HepG2 (cell line): ENCODE measurements around the gene UBE2C. TPM values are rescaled to one million over a fixed set of nuclear protein-coding genes. Genes with fewer than 3 reads are reported as not detected.

Experiments used
- DMAP1 ChIP-seq: IDR thresholded peaks from 2 replicates; pipeline ENCODE4 v1.6.1; 2016
- ETV6 ChIP-seq: sonication (generic); formaldehyde crosslinking; conservative IDR thresholded peaks from 2 replicates; pipeline ENCODE4 v1.4.0; 2020; ENCODE audit warnings: missing genetic modification reagents
- FOSL1 ChIP-seq: sonication (generic); formaldehyde crosslinking; IDR thresholded peaks from 2 replicates; pipeline ENCODE4 v1.9.0; 2021; ENCODE audit warnings: missing genetic modification reagents, borderline replicate concordance
- FOSL2 ChIP-seq: sonication (generic); formaldehyde crosslinking; IDR thresholded peaks from 2 replicates; pipeline ENCODE4 v1.4.0; 2020; ENCODE audit warnings: missing genetic modification reagents
- FUBP1 ChIP-seq: sonication (generic); formaldehyde crosslinking; IDR thresholded peaks from 2 replicates; pipeline ENCODE4 v1.5.1; 2020; ENCODE audit warnings: missing genetic modification reagents, mild to moderate bottlenecking, borderline replicate concordance
- HOXD1 ChIP-seq: sonication (generic); formaldehyde crosslinking; IDR thresholded peaks from 2 replicates; pipeline ENCODE4 v1.5.0; 2020; ENCODE audit warnings: missing genetic modification reagents
- KDM6A ChIP-seq: IDR thresholded peaks from 2 replicates; pipeline ENCODE4 v1.6.1; 2016; ENCODE audit warnings: low read depth
- MED13 ChIP-seq: sonication (generic); formaldehyde crosslinking; IDR thresholded peaks from 2 replicates; pipeline ENCODE4 v1.5.0; 2020; ENCODE audit warnings: missing genetic modification reagents
- MXD4 ChIP-seq: IDR thresholded peaks from 2 replicates; pipeline ENCODE4 v1.6.1; 2016; ENCODE audit warnings: mild to moderate bottlenecking, missing biosample characterization, missing genetic modification reagents
- PRMT3 ChIP-seq: sonication (generic); formaldehyde crosslinking; IDR thresholded peaks from 2 replicates; pipeline ENCODE4 v1.8.1; 2022; ENCODE audit warnings: low read depth, mild to moderate bottlenecking, moderate library complexity, missing genetic modification reagents, borderline replicate concordance
- SP1 ChIP-seq, 2 experiments: fragments of 450-650 bp in 1 of 2; sonication (generic) in 1 of 2; formaldehyde crosslinking in 1 of 2; IDR thresholded peaks; 2 replicates each; pipeline versions ENCODE4 v1.4.0 to v1.6.1; 2016 to 2020; ENCODE audit warnings: missing genetic modification reagents in 1 of 2
- TRIM24 ChIP-seq: sonication (generic); formaldehyde crosslinking; IDR thresholded peaks from 2 replicates; pipeline ENCODE4 v1.8.0; 2022; ENCODE audit warnings: mild to moderate bottlenecking, missing genetic modification reagents
- ZHX2 ChIP-seq, 2 experiments: sonication (generic) in 1 of 2; formaldehyde crosslinking in 1 of 2; IDR thresholded peaks; 2 replicates each; pipeline versions ENCODE4 v1.6.1 to v1.9.0; 2014 to 2022; ENCODE audit warnings: antibody characterized with exemption in 1 of 2, borderline replicate concordance in 1 of 2, inconsistent platforms in 1 of 2, low read depth in 1 of 2, missing genetic modification reagents in 1 of 2
- ZIK1 ChIP-seq: sonication (generic); formaldehyde crosslinking; IDR thresholded peaks from 2 replicates; pipeline ENCODE4 v1.5.0; 2020; ENCODE audit warnings: mild to moderate bottlenecking, low read depth, missing genetic modification reagents, borderline replicate concordance
- ZMYM3 ChIP-seq: sonication (generic); formaldehyde crosslinking; IDR thresholded peaks from 2 replicates; pipeline ENCODE4 v1.5.1; 2020; ENCODE audit warnings: mild to moderate bottlenecking, missing genetic modification reagents
- ZNF280B ChIP-seq: sonication (generic); formaldehyde crosslinking; IDR thresholded peaks from 2 replicates; pipeline ENCODE4 v1.5.0; 2020; ENCODE audit warnings: missing genetic modification reagents, mild to moderate bottlenecking, borderline replicate concordance
- ZNF629 ChIP-seq: sonication (generic); formaldehyde crosslinking; conservative IDR thresholded peaks from 2 replicates; pipeline ENCODE4 v1.5.0; 2020; ENCODE audit warnings: missing genetic modification reagents
- ZNF75D ChIP-seq: sonication (generic); formaldehyde crosslinking; IDR thresholded peaks from 2 replicates; pipeline ENCODE4 v1.8.1; 2023; ENCODE audit warnings: missing genetic modification reagents, mild to moderate bottlenecking, borderline replicate concordance
- ZNF772 ChIP-seq: sonication (generic); formaldehyde crosslinking; IDR thresholded peaks from 2 replicates; pipeline ENCODE4 v1.5.0; 2020; ENCODE audit warnings: mild to moderate bottlenecking, missing genetic modification reagents
- polyA plus RNA-seq, 8 experiments: library from polyadenylated mRNA; depleted of rRNA in 3 of 8; stranded (reverse) in 7 of 8; unstranded in 1 of 8; fragments of >200 nt; fragmentation: Illumina TruSeq in 4 of 8; extraction: Trizol in 4 of 8; gene quantifications; 2 replicates each; pipeline versions ENCODE4 v1.2.1 to v1.2.3, GENCODE V29; 2011 to 2016; ENCODE audit warnings: low read depth in 4 of 8, missing spikeins in 1 of 8, mixed read lengths in 1 of 8; ENCODE audit not compliant: insufficient read depth in 1 of 8
- total RNA-seq, 5 experiments: library from RNA; depleted of rRNA; stranded (reverse); fragments of >200 nt; fragmentation: Illumina TruSeq; extraction: Trizol; gene quantifications; 2 replicates each; pipeline ENCODE4 v1.2.3, GENCODE V29; 2016; ENCODE audit warnings: low read depth in 1 of 5

Gene UBE2C
- total and polyA plus RNA-seq, 2 of the 13 experiments (the other 11 are each of a cell fraction or from before 2014, with no cell fraction given) = 100 to 123 TPM

GRCh38 chr20:45833030-45833882 lies 20.8 kb downstream of the UBE2C start, which contains the start of gene SNX21 (continued):
- no peak; the same call in 1 of the 2 replicates for TF ChIP-seq ZNF280B (CRISPR knock-in tag)
- no peak; the same call in 1 of the 2 replicates for TF ChIP-seq ZIK1 (CRISPR knock-in tag)
- TF ChIP-seq MXD4 (CRISPR knock-in tag) = no peak; the same call in 1 of the 2 replicates
- TF ChIP-seq ZNF75D (CRISPR knock-in tag) = no peak
- TF ChIP-seq MED13 (CRISPR knock-in tag) = no peak
- TF ChIP-seq ZNF629 = peak; percentile 44
- TF ChIP-seq PRMT3 (CRISPR knock-in tag) = no peak
- TF ChIP-seq KDM6A = no peak
- peak; percentile 67 for TF ChIP-seq FOSL2 (CRISPR knock-in tag)
- no peak for TF ChIP-seq TRIM24 (CRISPR knock-in tag)
- TF ChIP-seq FUBP1 = no peak; the same call in 1 of the 2 replicates
- TF ChIP-seq ZHX2 (IDR thresholded peaks at IDR 0.05; ENCODE audit: low read depth) = no peak
- no peak; the same call in 1 of the 2 replicates for TF ChIP-seq ZHX2 (CRISPR knock-in tag; IDR thresholded peaks at IDR 0.05; ENCODE audit: borderline replicate concordance)
- peak; percentile 68 for TF ChIP-seq DMAP1 (CRISPR knock-in tag)
- TF ChIP-seq ZNF772 (CRISPR knock-in tag) = 0 out of 2 replicates have a peak, but pooled peaks have one; percentile 23
- TF ChIP-seq HOXD1 = peak; percentile 32; the same call in 1 of the 2 replicates
- 0 out of 2 replicates have a peak, but pooled peaks have one; percentile 6 for TF ChIP-seq FOSL1 (CRISPR knock-in tag)
- TF ChIP-seq SP1 (IDR thresholded peaks at IDR 0.05) = no peak; the same call in 1 of the 2 replicates
- no peak; the same call in none of the 2 replicates for TF ChIP-seq SP1 (CRISPR knock-in tag; IDR thresholded peaks at IDR 0.05)
- peak; percentile 94 for TF ChIP-seq ZMYM3
- TF ChIP-seq ETV6 (CRISPR knock-in tag) = no peak; the same call in 1 of the 2 replicates
